HG02973 (cell line): ENCODE measurements around the gene ITGB3.

Source experiments
- ATAC-seq: cut with Tn5 transposase; IDR thresholded peaks from one replicate; pipeline ENCODE4 v1.9.1; 2021; ENCODE audit warnings: moderate library complexity; ENCODE audit not compliant: unreplicated experiment

The ITGB3 gene

DNA sequence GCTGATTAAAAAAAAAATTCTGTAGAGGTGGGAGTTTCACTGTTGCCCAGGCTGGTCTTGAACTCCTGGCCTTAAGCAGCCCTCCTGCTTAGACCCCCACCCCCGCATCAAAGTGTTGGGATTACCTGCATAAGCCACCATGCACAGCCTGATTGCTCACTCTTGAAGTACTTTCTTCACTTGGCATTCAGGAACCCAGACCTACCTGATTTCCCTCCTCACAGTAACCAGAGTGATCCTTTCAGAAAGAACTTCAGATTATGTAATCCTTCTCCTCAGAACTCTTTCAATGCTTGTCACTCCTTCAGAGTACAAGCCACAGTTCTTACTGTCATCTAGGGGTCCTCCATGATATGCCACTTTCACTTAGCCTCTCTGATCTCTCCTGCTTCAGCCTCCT lies 71.5 kb downstream of the ITGB3 start:
- ATAC-seq: no peak

DNA sequence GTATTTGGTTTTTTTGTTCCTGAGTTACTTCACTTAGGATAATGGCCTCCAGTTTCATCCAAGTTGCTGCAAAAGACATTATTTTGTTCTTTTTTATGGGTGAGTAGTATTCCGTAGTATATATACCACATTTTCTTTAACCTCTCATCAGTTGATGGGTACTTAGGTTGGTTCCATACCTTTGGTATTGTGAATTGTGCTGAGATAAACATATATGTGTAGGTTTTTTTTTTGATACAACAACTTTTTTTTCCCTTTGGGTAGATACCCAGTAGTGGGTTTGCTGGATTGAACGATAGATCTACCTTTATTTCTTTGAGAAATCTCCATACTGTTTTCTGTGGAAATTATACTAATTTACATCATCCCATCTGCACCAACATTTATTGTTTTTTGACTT lies 76.9 kb downstream of the ITGB3 start:
- ATAC-seq: no peak

DNA sequence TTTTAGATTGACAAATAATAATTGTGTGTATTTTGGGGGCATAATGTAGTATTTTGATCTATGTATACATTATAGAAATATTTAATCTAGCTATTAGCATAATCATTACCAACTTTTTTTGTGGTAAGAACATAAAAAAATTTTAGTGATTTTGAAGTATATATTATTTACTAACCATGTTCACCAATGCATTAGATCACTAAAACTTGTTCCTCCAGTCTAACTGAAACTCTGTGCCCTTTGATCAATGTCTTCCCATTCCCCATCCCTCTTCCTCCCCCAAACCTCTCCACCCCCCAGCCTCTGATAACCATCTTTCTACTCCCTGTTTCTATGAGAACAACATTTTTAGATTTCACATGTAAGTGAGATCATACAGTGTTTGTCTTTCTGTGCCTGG lies 78.7 kb downstream of the ITGB3 start:
- no peak for ATAC-seq

DNA sequence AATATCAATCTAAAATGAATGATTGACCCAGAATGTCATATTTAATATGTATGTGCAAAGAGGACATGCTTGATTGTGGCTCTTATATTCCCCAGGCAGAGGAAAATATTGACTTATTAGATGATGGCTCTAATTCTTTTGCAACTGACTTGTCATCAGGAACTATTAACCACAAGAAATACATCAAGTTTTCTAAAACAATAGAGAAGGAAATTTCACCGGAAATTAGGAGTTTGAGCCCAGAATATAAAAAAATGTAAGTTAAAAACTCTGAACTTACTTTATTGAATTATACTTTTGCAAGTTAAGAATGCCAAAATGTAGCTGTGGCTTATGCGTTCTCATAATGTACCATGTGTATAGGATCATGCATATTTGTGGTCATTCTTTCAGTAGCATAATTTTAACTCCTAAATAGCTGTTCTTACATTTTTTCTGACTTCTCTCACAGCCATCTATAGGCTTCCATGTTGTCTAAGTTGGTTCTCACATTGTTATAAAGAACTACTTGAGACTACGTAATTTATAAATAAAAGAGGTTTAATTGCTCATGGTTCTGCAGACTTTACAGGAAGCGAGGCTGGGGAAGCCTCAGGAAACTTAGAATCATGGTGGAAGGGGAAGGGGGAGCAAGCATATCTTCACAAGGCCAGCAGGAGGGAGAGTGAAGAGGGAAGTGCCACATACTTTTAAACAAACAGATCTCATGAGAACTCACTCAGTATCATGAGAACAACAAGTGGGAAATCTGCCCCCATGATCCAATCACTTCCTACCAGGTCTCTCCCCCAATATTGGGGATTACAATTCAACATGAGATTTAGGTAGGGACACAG lies 81.7 kb downstream of the ITGB3 start:
- ATAC-seq: no peak

DNA sequence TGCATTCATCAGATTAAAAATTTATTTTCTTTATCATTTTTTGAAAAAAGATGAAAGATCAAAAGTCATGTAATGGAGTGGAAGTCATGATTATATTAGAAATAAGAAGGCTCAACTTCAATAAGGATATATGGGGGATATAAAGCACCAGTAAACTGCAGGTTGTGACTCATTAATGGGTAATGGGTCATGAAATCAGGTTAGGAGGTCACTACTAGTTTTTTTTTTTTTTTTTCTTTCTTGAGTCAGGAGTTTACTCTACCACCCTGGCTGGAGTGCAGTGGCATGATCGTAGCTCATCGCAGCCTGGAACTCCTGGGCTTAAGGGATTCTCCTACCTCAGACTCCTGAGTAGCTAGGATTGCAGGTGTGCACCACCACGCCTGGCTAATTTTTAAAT lies 84.4 kb downstream of the ITGB3 start:
- ATAC-seq: no peak

DNA sequence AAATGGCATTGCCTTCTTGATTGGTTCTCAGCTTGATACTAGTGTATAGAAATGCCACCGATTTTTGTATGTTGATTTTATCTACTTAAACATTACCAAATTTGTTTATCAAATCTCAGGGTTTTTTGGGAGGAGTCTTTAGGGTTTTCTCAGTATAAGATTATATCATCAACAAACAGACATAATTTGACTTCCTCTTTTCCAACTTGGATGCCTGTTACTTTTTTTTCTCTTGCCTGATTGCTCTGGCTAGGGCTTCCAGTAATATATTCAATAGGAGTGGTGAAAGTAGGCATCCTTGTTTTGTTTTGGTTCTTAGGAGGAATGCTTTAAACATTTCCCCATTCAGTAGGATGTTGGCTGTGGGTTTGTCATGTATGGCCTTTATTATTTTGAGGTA lies 99.2 kb downstream of the ITGB3 start:
- ATAC-seq: no peak

DNA sequence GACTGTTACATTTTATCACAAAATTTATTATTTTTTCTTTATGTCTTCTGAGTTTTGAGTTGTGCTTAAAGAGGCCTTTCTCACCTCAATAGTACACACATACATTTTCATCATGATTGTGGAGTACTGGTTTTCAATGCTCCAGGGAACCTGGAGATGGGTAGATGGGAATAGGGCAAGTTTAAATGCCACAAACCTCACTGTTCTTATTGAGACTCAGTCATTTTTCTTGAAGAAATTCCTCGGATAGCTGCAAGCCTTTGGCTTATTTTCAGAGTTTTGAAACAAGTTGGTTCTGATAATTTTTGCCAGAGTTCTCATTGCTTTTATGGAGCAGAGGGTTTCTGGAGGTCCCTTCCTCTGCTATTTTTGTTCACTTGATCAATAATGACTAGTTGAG lies 105.0 kb downstream of the ITGB3 start:
- no peak for ATAC-seq
